D341Med (cell line): Measurements from ENCODE around the gene MYCBP.
A peak's percentile ranks its signal among the peaks of the same experiment; 100 is the strongest.
"Not testable (repeated sequence)": the region's sequence is repeated elsewhere in the genome, so short reads cannot be mapped to it uniquely, and the experiment has no call there.

Source experiments
- DNase-seq: peaks from one replicate; pipeline ENCODE4 v3.0.0; 2012; ENCODE audit warnings: low spot score

The MYCBP gene

GRCh38 chr1:38873027-38873969, at the start of gene MYCBP:
Gene MYCBP, minus strand, starts transcription at chr1:38873348. Its CDS starts 43 bp downstream, at chr1:38873305.
- DNase-seq, result peak; percentile 99

GRCh38 chr1:38919130-38919529, 46.0 kb upstream of the MYCBP start:
- peak; percentile 44 for DNase-seq

- DNase-seq, result no peak
Measured at GRCh38 chr1:38918568-38918967, 45.4 kb upstream of the MYCBP start.

GRCh38 chr1:38917772-38918171, 44.6 kb upstream of the MYCBP start:
- no peak for DNase-seq

- no peak for DNase-seq
Measured at GRCh38 chr1:38917337-38917736, 44.2 kb upstream of the MYCBP start.

GRCh38 chr1:38915352-38915948, 42.3 kb upstream of the MYCBP start:
- no peak for DNase-seq

- DNase-seq, result not testable (repeated sequence)
Measured at GRCh38 chr1:38914908-38915307, 41.8 kb upstream of the MYCBP start.

GRCh38 chr1:38908821-38909220, 35.7 kb upstream of the MYCBP start:
- DNase-seq, result no peak

GRCh38 chr1:38905985-38906384, 32.8 kb upstream of the MYCBP start:
- no peak for DNase-seq

- DNase-seq, result no peak
Measured at GRCh38 chr1:38899560-38899959, 26.4 kb upstream of the MYCBP start.

GRCh38 chr1:38898653-38899230, 25.6 kb upstream of the MYCBP start:
- DNase-seq, result no peak

GRCh38 chr1:38896169-38896568, 23.0 kb upstream of the MYCBP start:
- no peak for DNase-seq

GRCh38 chr1:38892976-38893375, 19.8 kb upstream of the MYCBP start:
- no peak for DNase-seq

GRCh38 chr1:38891753-38892152, 18.6 kb upstream of the MYCBP start:
- DNase-seq, result peak; percentile 39

- DNase-seq, result no peak
Measured at GRCh38 chr1:38889589-38889988, 16.4 kb upstream of the MYCBP start.

- DNase-seq, result no peak
Measured at GRCh38 chr1:38888423-38889333, 15.5 kb upstream of the MYCBP start.

GRCh38 chr1:38885092-38885491, 11.9 kb upstream of the MYCBP start:
- no peak for DNase-seq

- DNase-seq, result no peak
Measured at GRCh38 chr1:38881487-38881886, 8.3 kb upstream of the MYCBP start, which contains the start of gene GJA9. Gene GJA9, minus strand, starts transcription at chr1:38881587. Its CDS starts 5,489 bp downstream, at chr1:38876098.

- DNase-seq, result no peak
Measured at GRCh38 chr1:38875811-38876210, 2.7 kb upstream of the MYCBP start.

GRCh38 chr1:38872401-38873026, 634 bp downstream of the MYCBP start:
- no peak for DNase-seq

- DNase-seq, result no peak
Measured at GRCh38 chr1:38870996-38871395, 2.2 kb downstream of the MYCBP start.
